ENCODE measurements around the gene GRM3. TPM values are rescaled to one million over a fixed set of nuclear protein-coding genes. Genes with fewer than 3 reads are reported as not detected.
"Not testable (repeated sequence)": the region's sequence is repeated elsewhere in the genome, so short reads cannot be mapped to it uniquely, and the experiment has no call there.

GRM3 gene
- total RNA-seq, result not detected

- no peak within 1 kb of the TSS for H3K4me3 Mint-ChIP-seq
- POLR2A ChIA-PET, result no interaction called here
These were observed at the start of gene GRM3 for GRCh38 chr7:86643561-86644281. Gene GRM3 (plus strand): TSS chr7:86643909. CDS start chr7:86765146, 121,237 bp downstream.

GRCh38 chr7:86598311-86598710 lies 45.4 kb upstream of the GRM3 start:
- Mint-ChIP-seq H3K4me3 (no peak overlapping the region), H3K27ac (no peak overlapping the region), H3K36me3 (no peaks in the 10 kb centered on the region), H3K27me3 (no peaks in the 10 kb centered on the region), H3K9me3 (peaks cover 2% of the 10 kb centered on the region), H3K4me1 (no peaks in the 10 kb centered on the region)
- no peak for ATAC-seq (ENCODE audit: low read depth)
- no peak for DNase-seq
- POLR2A ChIA-PET, result no interaction called here

More at GRCh38 chr7:86643561-86644281, at the start of gene GRM3:
- H3K36me3 Mint-ChIP-seq, result no peaks in the 10 kb centered on the region
- DNase-seq, result no peak
- no peak within 1 kb of the TSS for H3K27ac Mint-ChIP-seq
- H3K9me3 Mint-ChIP-seq, result no peaks in the 10 kb centered on the region
- no peaks in the 10 kb centered on the region for H3K4me1 Mint-ChIP-seq
- peaks cover 22% of the 10 kb centered on the region for H3K27me3 Mint-ChIP-seq
- ATAC-seq (ENCODE audit: low read depth), result no peak

GRCh38 chr7:86598721-86599120 lies 45.0 kb upstream of the GRM3 start:
- Mint-ChIP-seq H3K27me3 (no peaks in the 10 kb centered on the region), H3K27ac (no peak overlapping the region), H3K36me3 (no peaks in the 10 kb centered on the region), H3K9me3 (peaks cover 2% of the 10 kb centered on the region), H3K4me3 (no peak overlapping the region), H3K4me1 (no peaks in the 10 kb centered on the region)
- ATAC-seq (ENCODE audit: low read depth), result no peak
- no peak for DNase-seq
- POLR2A ChIA-PET, result no interaction called here

- Mint-ChIP-seq H3K27ac (no peak overlapping the region), H3K36me3 (no peaks in the 10 kb centered on the region), H3K4me1 (no peaks in the 10 kb centered on the region), H3K27me3 (no peaks in the 10 kb centered on the region), H3K9me3 (peaks cover 3% of the 10 kb centered on the region), H3K4me3 (no peak overlapping the region)
- DNase-seq, result no peak
- ATAC-seq (ENCODE audit: low read depth), result no peak
- POLR2A ChIA-PET, result no interaction called here
These were observed 43.0 kb upstream of the GRM3 start for GRCh38 chr7:86600506-86601290.

- ATAC-seq (ENCODE audit: low read depth); H3K36me3 Mint-ChIP-seq; H3K27ac Mint-ChIP-seq; DNase-seq; H3K27me3 Mint-ChIP-seq; POLR2A ChIA-PET; H3K4me1 Mint-ChIP-seq; H3K4me3 Mint-ChIP-seq; H3K9me3 Mint-ChIP-seq: not testable (repeated sequence)
These were observed 28.0 kb upstream of the GRM3 start for GRCh38 chr7:86615711-86616110.

GRCh38 chr7:86644282-86645224 lies 844 bp downstream of the GRM3 start:
- DNase-seq (no peak), ATAC-seq (ENCODE audit: low read depth) (no peak)
- no peak overlapping the region for H3K4me3 Mint-ChIP-seq
- no peak overlapping the region for H3K27ac Mint-ChIP-seq
- no peaks in the 10 kb centered on the region for H3K4me1 Mint-ChIP-seq
- no peaks in the 10 kb centered on the region for H3K36me3 Mint-ChIP-seq
- POLR2A ChIA-PET, result no interaction called here
- H3K9me3 Mint-ChIP-seq, result no peaks in the 10 kb centered on the region
- peaks cover 22% of the 10 kb centered on the region for H3K27me3 Mint-ChIP-seq

GRCh38 chr7:86645225-86645608 lies 1.5 kb downstream of the GRM3 start:
- Mint-ChIP-seq H3K36me3 (no peaks in the 10 kb centered on the region), H3K27me3 (peaks cover 22% of the 10 kb centered on the region), H3K4me3 (no peak overlapping the region), H3K27ac (no peak overlapping the region), H3K4me1 (no peaks in the 10 kb centered on the region), H3K9me3 (no peaks in the 10 kb centered on the region)
- ATAC-seq (ENCODE audit: low read depth), result no peak
- DNase-seq, result no peak
- POLR2A ChIA-PET, result no interaction called here

- Mint-ChIP-seq H3K27me3 (peaks cover 22% of the 10 kb centered on the region), H3K4me3 (no peak overlapping the region), H3K36me3 (no peaks in the 10 kb centered on the region), H3K9me3 (no peaks in the 10 kb centered on the region), H3K4me1 (no peaks in the 10 kb centered on the region), H3K27ac (no peak overlapping the region)
- POLR2A ChIA-PET, result no interaction called here
- DNase-seq (no peak), ATAC-seq (ENCODE audit: low read depth) (no peak)
These were observed 2.1 kb downstream of the GRM3 start for GRCh38 chr7:86645676-86646276.

- no peaks in the 10 kb centered on the region for H3K9me3 Mint-ChIP-seq
- H3K4me3 Mint-ChIP-seq, result no peak overlapping the region
- DNase-seq (no peak), ATAC-seq (ENCODE audit: low read depth) (no peak)
- H3K36me3 Mint-ChIP-seq, result no peaks in the 10 kb centered on the region
- no peaks in the 10 kb centered on the region for H3K4me1 Mint-ChIP-seq
- no peak overlapping the region for H3K27ac Mint-ChIP-seq
- H3K27me3 Mint-ChIP-seq, result peaks cover 20% of the 10 kb centered on the region
- POLR2A ChIA-PET, result no interaction called here
These were observed 3.8 kb downstream of the GRM3 start for GRCh38 chr7:86647385-86648094.

- H3K36me3 Mint-ChIP-seq, result no peaks in the 10 kb centered on the region
- ATAC-seq (ENCODE audit: low read depth) (no peak), DNase-seq (no peak)
- H3K27me3 Mint-ChIP-seq, result peaks cover 19% of the 10 kb centered on the region
- H3K27ac Mint-ChIP-seq, result no peak overlapping the region
- no peaks in the 10 kb centered on the region for H3K9me3 Mint-ChIP-seq
- POLR2A ChIA-PET, result no interaction called here
- H3K4me3 Mint-ChIP-seq, result no peak overlapping the region
- no peaks in the 10 kb centered on the region for H3K4me1 Mint-ChIP-seq
These were observed 4.5 kb downstream of the GRM3 start for GRCh38 chr7:86648169-86648568.

GRCh38 chr7:86653919-86654659 lies 10.4 kb downstream of the GRM3 start:
- H3K36me3 Mint-ChIP-seq, result no peaks in the 10 kb centered on the region
- DNase-seq, result no peak
- H3K27ac Mint-ChIP-seq, result no peak overlapping the region
- POLR2A ChIA-PET, result no interaction called here
- H3K9me3 Mint-ChIP-seq, result no peaks in the 10 kb centered on the region
- no peak for ATAC-seq (ENCODE audit: low read depth)
- H3K4me1 Mint-ChIP-seq, result no peaks in the 10 kb centered on the region
- H3K27me3 Mint-ChIP-seq, result no peaks in the 10 kb centered on the region
- H3K4me3 Mint-ChIP-seq, result no peak overlapping the region

GRCh38 chr7:86657948-86658347 lies 14.2 kb downstream of the GRM3 start:
- POLR2A ChIA-PET, result no interaction called here
- Mint-ChIP-seq H3K4me1 (no peaks in the 10 kb centered on the region), H3K9me3 (no peaks in the 10 kb centered on the region), H3K4me3 (no peak overlapping the region), H3K27me3 (no peaks in the 10 kb centered on the region), H3K27ac (no peak overlapping the region), H3K36me3 (no peaks in the 10 kb centered on the region)
- no peak for ATAC-seq (ENCODE audit: low read depth)
- DNase-seq, result no peak
